Measurements from ENCODE around the gene EPS8L3. TPM values are rescaled to one million over a fixed set of nuclear protein-coding genes. Genes with fewer than 3 reads are reported as not detected.
A peak's percentile ranks its signal among the peaks of the same experiment; 100 is the strongest.
"Not testable (repeated sequence)": the region's sequence is repeated elsewhere in the genome, so short reads cannot be mapped to it uniquely, and the experiment has no call there.

EPS8L3 gene
- total RNA-seq, 3 donors from 2014 or later (not counting 1 experiment from before 2014, with no cell fraction given): 0.47 TPM; not detected in 2

DNA sequence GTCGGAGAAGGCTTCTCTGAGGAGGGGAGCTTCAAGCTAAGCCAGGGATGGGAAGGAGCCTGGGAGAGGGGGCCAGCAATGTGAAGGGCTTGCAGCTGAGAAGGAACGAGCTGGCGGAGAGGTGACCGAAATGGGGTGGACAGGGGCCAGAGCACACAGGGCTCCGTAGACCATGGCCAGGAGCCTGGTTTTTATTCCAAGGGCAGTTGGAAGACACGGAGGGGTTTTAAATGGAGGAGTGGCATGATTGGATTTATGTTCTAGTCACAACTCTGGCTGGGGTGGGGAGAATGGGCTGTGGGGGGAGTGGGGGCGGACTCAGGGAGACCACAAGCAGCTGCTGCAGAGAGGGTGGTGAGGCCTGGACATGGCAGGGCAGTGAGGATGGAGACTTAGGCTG lies 5.1 kb upstream of the EPS8L3 start:
- H3K27me3 ChIP-seq (ENCODE audit: control insufficient read depth, insufficient read depth, low read length): no peaks in the 10 kb centered on the region
- WGBS (ENCODE audit: insufficient coverage): 90% methylated on average over 7 of the region's 7 CpGs
- no peaks in the 10 kb centered on the region for H3K36me3 ChIP-seq (ENCODE audit: control insufficient read depth, insufficient read depth, low read length)
- Mint-ChIP-seq H3K36me3 (no peaks in the 10 kb centered on the region), H3K4me3 (no peak overlapping the region), H3K4me1 (peaks cover 0 to 4% of the 10 kb centered on the region in 2 donors), H3K27me3 (ENCODE audit: low read depth in 2 of 2) (peaks cover 11% of the 10 kb centered on the region in 2 donors), H3K27ac (no peak overlapping the region), H3K9me3 (no peaks in the 10 kb centered on the region)
- H3K4me3 ChIP-seq (ENCODE audit: low read length): no peak overlapping the region
- ATAC-seq (no peak), DNase-seq (peak in 1 of 2 donors; percentile 4)
- TF ChIP-seq, protein P1, sequence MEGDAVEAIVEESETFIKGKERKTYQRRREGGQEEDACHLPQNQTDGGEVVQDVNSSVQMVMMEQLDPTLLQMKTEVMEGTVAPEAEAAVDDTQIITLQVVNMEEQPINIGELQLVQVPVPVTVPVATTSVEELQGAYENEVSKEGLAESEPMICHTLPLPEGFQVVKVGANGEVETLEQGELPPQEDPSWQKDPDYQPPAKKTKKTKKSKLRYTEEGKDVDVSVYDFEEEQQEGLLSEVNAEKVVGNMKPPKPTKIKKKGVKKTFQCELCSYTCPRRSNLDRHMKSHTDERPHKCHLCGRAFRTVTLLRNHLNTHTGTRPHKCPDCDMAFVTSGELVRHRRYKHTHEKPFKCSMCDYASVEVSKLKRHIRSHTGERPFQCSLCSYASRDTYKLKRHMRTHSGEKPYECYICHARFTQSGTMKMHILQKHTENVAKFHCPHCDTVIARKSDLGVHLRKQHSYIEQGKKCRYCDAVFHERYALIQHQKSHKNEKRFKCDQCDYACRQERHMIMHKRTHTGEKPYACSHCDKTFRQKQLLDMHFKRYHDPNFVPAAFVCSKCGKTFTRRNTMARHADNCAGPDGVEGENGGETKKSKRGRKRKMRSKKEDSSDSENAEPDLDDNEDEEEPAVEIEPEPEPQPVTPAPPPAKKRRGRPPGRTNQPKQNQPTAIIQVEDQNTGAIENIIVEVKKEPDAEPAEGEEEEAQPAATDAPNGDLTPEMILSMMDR (IDR thresholded peaks at IDR 0.05): no peak
- intact Hi-C loops (cut with micrococcal nuclease): no loop called here
- H3K9me3 ChIP-seq (ENCODE audit: control insufficient read depth, insufficient read depth, low read length): no peaks in the 10 kb centered on the region
- peaks cover 6% of the 10 kb centered on the region for H3K4me1 ChIP-seq (ENCODE audit: control insufficient read depth, insufficient read depth, low read length)
- H3K27ac ChIP-seq (ENCODE audit: low read length): no peak overlapping the region

DNA sequence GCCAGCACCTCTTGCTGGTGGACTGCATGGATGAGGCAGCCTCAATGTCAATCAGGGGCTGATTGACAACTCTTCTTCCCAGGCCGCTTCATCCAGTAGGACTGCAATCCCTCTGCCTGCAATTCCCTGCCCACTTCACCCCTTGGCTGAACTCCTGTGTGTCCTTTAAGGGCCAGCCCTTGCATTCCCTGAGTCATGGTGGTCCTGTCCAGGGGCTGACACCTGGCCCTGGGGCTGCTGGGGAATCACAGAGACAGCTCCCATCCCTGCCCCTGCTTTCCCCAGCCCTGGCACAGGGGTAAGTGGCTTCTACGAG lies 4.6 kb upstream of the EPS8L3 start:
- Histone ChIP-seq H3K9me3 (ENCODE audit: control insufficient read depth, insufficient read depth, low read length) (no peaks in the 10 kb centered on the region), H3K27ac (ENCODE audit: low read length) (no peak overlapping the region), H3K4me1 (ENCODE audit: control insufficient read depth, insufficient read depth, low read length) (peaks cover 12% of the 10 kb centered on the region), H3K27me3 (ENCODE audit: control insufficient read depth, insufficient read depth, low read length) (no peaks in the 10 kb centered on the region), H3K36me3 (ENCODE audit: control insufficient read depth, insufficient read depth, low read length) (no peaks in the 10 kb centered on the region), H3K4me3 (ENCODE audit: low read length) (no peak overlapping the region)
- Mint-ChIP-seq H3K27me3 (ENCODE audit: low read depth in 2 of 2) (peaks cover 11% of the 10 kb centered on the region in 2 donors), H3K9me3 (no peaks in the 10 kb centered on the region), H3K27ac (no peak overlapping the region), H3K4me3 (no peak overlapping the region), H3K36me3 (no peaks in the 10 kb centered on the region), H3K4me1 (peaks cover 0 to 5% of the 10 kb centered on the region in 2 donors)
- ATAC-seq (no peak), DNase-seq (peak in 1 of 2 donors; percentile 7)
- 88% methylated on average over 2 of the region's 2 CpGs for WGBS (ENCODE audit: insufficient coverage)
- TF ChIP-seq, protein P1 (IDR thresholded peaks at IDR 0.05): no peak
- intact Hi-C loops (cut with micrococcal nuclease): no loop called here

DNA sequence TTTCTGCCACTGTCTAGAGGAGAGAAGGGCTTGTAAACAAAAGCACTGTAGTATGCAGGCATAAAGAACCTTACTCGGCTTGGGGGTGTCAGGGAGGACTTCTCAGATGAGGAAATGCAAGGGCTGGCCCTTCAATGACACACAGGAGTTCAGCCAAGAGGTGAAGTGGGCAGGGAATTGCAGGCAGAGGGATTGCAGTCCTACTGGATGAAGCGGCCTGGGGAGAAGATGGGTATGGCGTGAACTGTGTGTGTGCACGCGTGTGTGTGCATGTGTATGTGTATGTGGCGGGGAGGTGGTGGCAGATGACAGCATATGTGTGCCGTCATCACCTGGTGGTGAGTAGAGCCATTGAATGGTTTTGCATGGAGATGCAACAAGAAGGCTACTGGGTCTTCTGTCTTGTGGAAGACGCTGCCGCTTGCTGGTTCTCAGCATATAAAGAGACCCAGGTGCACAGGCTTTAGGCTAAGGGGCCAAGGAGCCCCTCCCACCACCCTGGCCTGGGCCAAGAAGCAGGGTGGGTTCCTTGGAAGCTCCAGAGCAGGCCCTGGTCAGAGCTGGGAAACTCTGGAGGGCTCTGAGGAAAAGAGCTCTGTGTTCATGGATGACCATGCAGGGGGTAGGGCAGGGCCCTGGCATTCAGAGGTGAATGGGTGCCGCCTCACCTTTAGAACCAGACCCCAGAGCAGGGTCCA lies 4.1 kb upstream of the EPS8L3 start:
- DNase-seq (peak in 1 of 2 donors; percentile 5), ATAC-seq (no peak)
- Mint-ChIP-seq H3K4me1 (peaks cover 0 to 6% of the 10 kb centered on the region in 2 donors), H3K36me3 (no peaks in the 10 kb centered on the region), H3K27ac (no peak overlapping the region), H3K9me3 (no peaks in the 10 kb centered on the region), H3K4me3 (no peak overlapping the region), H3K27me3 (ENCODE audit: low read depth in 2 of 2) (peaks cover 11% of the 10 kb centered on the region in 2 donors)
- intact Hi-C loops (cut with micrococcal nuclease): no loop called here
- no peaks in the 10 kb centered on the region for H3K9me3 ChIP-seq (ENCODE audit: control insufficient read depth, insufficient read depth, low read length)
- H3K27ac ChIP-seq (ENCODE audit: low read length): no peak overlapping the region
- peaks cover 13% of the 10 kb centered on the region for H3K4me1 ChIP-seq (ENCODE audit: control insufficient read depth, insufficient read depth, low read length)
- H3K27me3 ChIP-seq (ENCODE audit: control insufficient read depth, insufficient read depth, low read length): no peaks in the 10 kb centered on the region
- no peak overlapping the region for H3K4me3 ChIP-seq (ENCODE audit: low read length)
- 91% methylated on average over 10 of the region's 10 CpGs for WGBS (ENCODE audit: insufficient coverage)
- H3K36me3 ChIP-seq (ENCODE audit: control insufficient read depth, insufficient read depth, low read length): no peaks in the 10 kb centered on the region
- TF ChIP-seq, protein P1 (IDR thresholded peaks at IDR 0.05): no peak

DNA sequence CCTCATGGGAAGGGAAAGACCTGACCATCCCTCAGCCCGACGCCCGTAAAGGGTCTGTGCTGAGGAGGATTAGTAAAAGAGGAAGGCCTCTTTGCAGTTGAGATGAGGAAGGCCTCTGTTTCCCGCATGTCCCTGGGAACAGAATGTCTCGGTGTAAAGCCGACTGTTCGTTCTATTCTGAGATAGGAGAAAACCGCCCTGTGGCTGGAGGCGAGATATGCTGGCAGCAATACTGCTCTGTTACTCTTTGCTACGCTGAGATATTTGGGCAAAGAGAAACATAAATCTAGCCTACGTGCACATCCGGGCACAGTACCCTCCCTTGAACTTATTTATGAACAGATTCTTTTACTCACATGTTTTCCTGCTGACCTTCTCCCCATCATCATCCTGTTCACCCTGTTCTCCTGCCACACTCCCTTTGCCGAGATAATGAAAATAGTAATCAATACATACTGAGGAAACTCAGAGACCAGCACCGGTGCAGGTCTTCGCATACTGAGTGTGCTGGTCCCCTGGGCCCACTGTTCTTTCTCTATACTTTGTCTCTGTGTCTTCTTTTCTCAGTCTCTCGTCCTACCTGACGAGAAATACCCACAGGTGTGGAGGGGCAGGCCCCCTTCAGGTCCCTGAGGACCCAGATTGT lies 3.4 kb upstream of the EPS8L3 start:
- H3K4me1 ChIP-seq (ENCODE audit: control insufficient read depth, insufficient read depth, low read length): peaks cover 13% of the 10 kb centered on the region
- H3K9me3 ChIP-seq (ENCODE audit: control insufficient read depth, insufficient read depth, low read length); H3K36me3 Mint-ChIP-seq; H3K4me3 ChIP-seq (ENCODE audit: low read length); H3K27ac Mint-ChIP-seq; H3K4me3 Mint-ChIP-seq; H3K27me3 ChIP-seq (ENCODE audit: control insufficient read depth, insufficient read depth, low read length); H3K36me3 ChIP-seq (ENCODE audit: control insufficient read depth, insufficient read depth, low read length); ATAC-seq; intact Hi-C loops (cut with micrococcal nuclease); DNase-seq; H3K27ac ChIP-seq (ENCODE audit: low read length); H3K9me3 Mint-ChIP-seq; H3K4me1 Mint-ChIP-seq: not testable (repeated sequence)
- peaks cover 11% of the 10 kb centered on the region in 2 donors for H3K27me3 Mint-ChIP-seq (ENCODE audit: low read depth in 2 of 2)
- 80% methylated on average over 17 of the region's 17 CpGs for WGBS (ENCODE audit: insufficient coverage)

Measured in natural killer cell (primary cell).